Ovary (tissue), 3 donors: Measurements from ENCODE around the gene PLXNA4.

Experiments
- EP300 ChIP-seq: sonication (generic); formaldehyde crosslinking; IDR thresholded peaks from one replicate; pipeline ENCODE4 v1.6.1; 2017; ENCODE audit warnings: antibody characterized with exemption
- POLR2A ChIP-seq: fragments of 450-650 bp; IDR thresholded peaks from one replicate; pipeline ENCODE4 v1.6.1; 2017; ENCODE audit warnings: antibody characterized with exemption, mild to moderate bottlenecking, moderate library complexity
- TF ChIP-seq, protein P1 (sequence below), 3 donors: fragments of 450-650 bp in 2 of 3; fragments of 200-600 bp in 1 of 3; IDR thresholded peaks; one replicate each; pipeline versions ENCODE4 v1.5.1 to v1.8.0; 2016 to 2022; ENCODE audit warnings: antibody characterized with exemption in 3 of 3, mild to moderate bottlenecking in 1 of 3
- donor health status: DM: no; HTN: no; CAD: no.

DNA sequence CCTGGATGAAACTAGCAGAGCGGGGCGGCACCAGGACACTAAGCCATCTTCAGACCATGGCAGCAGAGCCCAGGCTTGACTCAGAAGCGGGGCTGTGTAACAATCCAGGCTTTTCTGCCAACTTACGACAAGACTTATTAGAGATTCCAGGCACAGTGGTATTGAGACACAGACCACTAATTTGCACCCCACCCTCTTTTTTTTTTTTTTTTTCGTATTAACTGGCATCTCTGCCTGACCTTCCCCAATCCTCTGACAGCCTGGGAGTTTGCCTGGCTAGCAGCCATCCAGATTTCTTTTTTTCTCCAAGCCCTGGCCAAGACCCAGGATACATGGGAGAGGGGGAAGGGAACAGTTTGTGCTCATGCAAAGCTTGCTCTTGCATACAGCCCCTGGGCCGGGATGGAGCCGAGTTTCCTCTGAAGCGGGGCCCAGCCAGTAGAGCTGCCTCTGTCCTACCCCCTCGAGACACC lies 182.4 kb downstream of the PLXNA4 start:
- TF ChIP-seq POLR2A: no peak
- TF ChIP-seq, protein P1, sequence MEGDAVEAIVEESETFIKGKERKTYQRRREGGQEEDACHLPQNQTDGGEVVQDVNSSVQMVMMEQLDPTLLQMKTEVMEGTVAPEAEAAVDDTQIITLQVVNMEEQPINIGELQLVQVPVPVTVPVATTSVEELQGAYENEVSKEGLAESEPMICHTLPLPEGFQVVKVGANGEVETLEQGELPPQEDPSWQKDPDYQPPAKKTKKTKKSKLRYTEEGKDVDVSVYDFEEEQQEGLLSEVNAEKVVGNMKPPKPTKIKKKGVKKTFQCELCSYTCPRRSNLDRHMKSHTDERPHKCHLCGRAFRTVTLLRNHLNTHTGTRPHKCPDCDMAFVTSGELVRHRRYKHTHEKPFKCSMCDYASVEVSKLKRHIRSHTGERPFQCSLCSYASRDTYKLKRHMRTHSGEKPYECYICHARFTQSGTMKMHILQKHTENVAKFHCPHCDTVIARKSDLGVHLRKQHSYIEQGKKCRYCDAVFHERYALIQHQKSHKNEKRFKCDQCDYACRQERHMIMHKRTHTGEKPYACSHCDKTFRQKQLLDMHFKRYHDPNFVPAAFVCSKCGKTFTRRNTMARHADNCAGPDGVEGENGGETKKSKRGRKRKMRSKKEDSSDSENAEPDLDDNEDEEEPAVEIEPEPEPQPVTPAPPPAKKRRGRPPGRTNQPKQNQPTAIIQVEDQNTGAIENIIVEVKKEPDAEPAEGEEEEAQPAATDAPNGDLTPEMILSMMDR (IDR thresholded peaks at IDR 0.05): no peak
- no peak for TF ChIP-seq EP300
